C4-2B (cell line): ENCODE measurements around the gene MBD3.

ENCODE experiments used
- CTCF ChIP-seq: fragments of 450-650 bp; conservative IDR thresholded peaks from 2 replicates; pipeline ENCODE4 v1.5.1; 2017; ENCODE audit warnings: mild to moderate bottlenecking
- ZFX ChIP-seq: fragments of 450-650 bp; IDR thresholded peaks from 2 replicates; pipeline ENCODE4 v1.6.1; 2017

GRCh38 chr19:1630012-1630411 is 37.3 kb upstream of the MBD3 start:
- no peak for TF ChIP-seq CTCF
- no peak for TF ChIP-seq ZFX
